Measurements from ENCODE around the gene C22orf42.
A peak's percentile ranks its signal among the peaks of the same experiment; 100 is the strongest.
"Not testable (repeated sequence)": the region's sequence is repeated elsewhere in the genome, so short reads cannot be mapped to it uniquely, and the experiment has no call there.

The C22orf42 gene

GRCh38 chr22:32144496-32145274, 14.4 kb downstream of the C22orf42 start:
- H3K9me3 Mint-ChIP-seq = peaks cover 17% of the 10 kb centered on the region

GRCh38 chr22:32142600-32142999, 16.5 kb downstream of the C22orf42 start:
- Mint-ChIP-seq H3K27ac (no peak overlapping the region), H3K4me1 (no peaks in the 10 kb centered on the region), H3K27me3 (ENCODE audit: low read depth, poor library complexity) (peaks cover 4% of the 10 kb centered on the region), H3K4me3 (no peak overlapping the region), H3K36me3 (ENCODE audit: low read depth) (no peaks in the 10 kb centered on the region), H3K9me3 (peaks cover 8% of the 10 kb centered on the region)
- no peak for TF ChIP-seq CTCF (IDR thresholded peaks at IDR 0.05)
- DNase-seq = no peak

More at GRCh38 chr22:32144496-32145274, 14.4 kb downstream of the C22orf42 start:
- no peak overlapping the region for H3K4me3 Mint-ChIP-seq
- no peak for DNase-seq
- no peaks in the 10 kb centered on the region for H3K4me1 Mint-ChIP-seq
- H3K27me3 Mint-ChIP-seq (ENCODE audit: low read depth, poor library complexity) = no peaks in the 10 kb centered on the region
- no peak for TF ChIP-seq CTCF (IDR thresholded peaks at IDR 0.05)
- H3K36me3 Mint-ChIP-seq (ENCODE audit: low read depth) = no peaks in the 10 kb centered on the region
- no peak overlapping the region for H3K27ac Mint-ChIP-seq

GRCh38 chr22:32140688-32141087, 18.4 kb downstream of the C22orf42 start:
- H3K27me3 Mint-ChIP-seq (ENCODE audit: low read depth, poor library complexity) = peaks cover 11% of the 10 kb centered on the region
- not testable (repeated sequence) for H3K4me1 Mint-ChIP-seq; DNase-seq; H3K4me3 Mint-ChIP-seq; H3K36me3 Mint-ChIP-seq (ENCODE audit: low read depth); H3K27ac Mint-ChIP-seq; H3K9me3 Mint-ChIP-seq
- peak; percentile 53 for TF ChIP-seq CTCF (IDR thresholded peaks at IDR 0.05)

GRCh38 chr22:32138576-32138975, 20.5 kb downstream of the C22orf42 start:
- peaks cover 11% of the 10 kb centered on the region for H3K27me3 Mint-ChIP-seq (ENCODE audit: low read depth, poor library complexity)
- DNase-seq; H3K27ac Mint-ChIP-seq; H3K4me3 Mint-ChIP-seq; H3K36me3 Mint-ChIP-seq (ENCODE audit: low read depth); H3K9me3 Mint-ChIP-seq; H3K4me1 Mint-ChIP-seq: not testable (repeated sequence)

- not testable (repeated sequence) for DNase-seq; H3K9me3 Mint-ChIP-seq; H3K27ac Mint-ChIP-seq; H3K36me3 Mint-ChIP-seq (ENCODE audit: low read depth); H3K4me3 Mint-ChIP-seq; H3K4me1 Mint-ChIP-seq
- peaks cover 11% of the 10 kb centered on the region for H3K27me3 Mint-ChIP-seq (ENCODE audit: low read depth, poor library complexity)
Measured at GRCh38 chr22:32137731-32138324, 21.3 kb downstream of the C22orf42 start.

- peaks cover 11% of the 10 kb centered on the region for H3K27me3 Mint-ChIP-seq (ENCODE audit: low read depth, poor library complexity)
- not testable (repeated sequence) for H3K4me3 Mint-ChIP-seq; DNase-seq; H3K27ac Mint-ChIP-seq; H3K36me3 Mint-ChIP-seq (ENCODE audit: low read depth); H3K9me3 Mint-ChIP-seq; H3K4me1 Mint-ChIP-seq
Measured at GRCh38 chr22:32136881-32137280, 22.2 kb downstream of the C22orf42 start.

- H3K4me1 Mint-ChIP-seq; DNase-seq; H3K4me3 Mint-ChIP-seq; H3K9me3 Mint-ChIP-seq; H3K27ac Mint-ChIP-seq; H3K36me3 Mint-ChIP-seq (ENCODE audit: low read depth): not testable (repeated sequence)
- peaks cover 12% of the 10 kb centered on the region for H3K27me3 Mint-ChIP-seq (ENCODE audit: low read depth, poor library complexity)
Measured at GRCh38 chr22:32135958-32136357, 23.1 kb downstream of the C22orf42 start.

GRCh38 chr22:32134796-32135195, 24.3 kb downstream of the C22orf42 start:
- not testable (repeated sequence) for H3K36me3 Mint-ChIP-seq (ENCODE audit: low read depth); H3K9me3 Mint-ChIP-seq; H3K4me3 Mint-ChIP-seq; DNase-seq; H3K4me1 Mint-ChIP-seq; H3K27ac Mint-ChIP-seq
- H3K27me3 Mint-ChIP-seq (ENCODE audit: low read depth, poor library complexity) = peaks cover 14% of the 10 kb centered on the region
